Jurkat, Clone E6-1 (cell line): Measurements from ENCODE around the gene MVK.

Experiments used
- DNase-seq: peaks from one replicate; pipeline ENCODE4 v3.0.0-alpha.2; 2011; ENCODE audit warnings: low read depth, low spot score
- H3K4me3 ChIP-seq: 2 replicates; pipeline ENCODE4 v1.5.1; 2011; ENCODE audit warnings: mild to moderate bottlenecking, low read length, control low read depth, moderate library complexity

MVK gene

DNA sequence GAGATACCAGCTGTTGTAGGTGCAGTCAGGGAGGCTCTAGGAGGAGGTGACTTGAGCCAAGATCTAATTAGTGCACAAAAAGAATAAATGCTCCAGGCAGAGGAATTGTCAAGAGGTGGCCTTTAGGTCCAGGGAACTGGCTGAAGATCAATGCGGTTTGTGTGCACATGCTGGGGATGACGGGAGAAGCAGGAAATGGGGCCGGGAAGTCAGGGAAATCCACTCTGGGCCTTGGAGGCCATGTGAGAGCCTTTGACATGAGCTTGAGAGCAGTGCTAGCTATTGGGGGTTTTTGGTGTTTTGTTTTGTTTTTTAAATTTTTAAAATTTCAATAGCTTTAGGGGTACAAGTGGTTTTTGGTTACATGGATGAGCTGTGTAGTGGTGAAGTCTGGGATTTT, 67.4 kb downstream of the MVK start:
- no peak overlapping the region for H3K4me3 ChIP-seq
- DNase-seq, result no peak

DNA sequence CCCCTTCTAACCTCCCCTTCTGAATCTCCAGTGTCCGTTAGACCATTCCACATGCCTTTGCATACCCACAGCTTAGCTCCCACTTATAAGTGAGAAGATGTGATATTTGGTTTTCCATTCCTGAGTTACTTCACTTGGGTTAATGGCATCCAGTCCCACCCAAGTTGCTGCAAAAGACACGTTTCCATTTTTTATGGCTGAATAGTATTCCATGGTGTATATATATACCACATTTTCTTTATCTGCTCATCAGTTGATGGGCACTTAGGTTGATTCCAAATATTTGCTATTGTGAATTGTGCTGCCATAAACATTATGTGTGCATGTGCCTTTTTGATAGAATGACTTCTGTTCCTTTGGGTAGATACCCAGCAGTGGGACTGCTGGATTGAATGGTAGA, 67.8 kb downstream of the MVK start:
- no peak for DNase-seq

DNA sequence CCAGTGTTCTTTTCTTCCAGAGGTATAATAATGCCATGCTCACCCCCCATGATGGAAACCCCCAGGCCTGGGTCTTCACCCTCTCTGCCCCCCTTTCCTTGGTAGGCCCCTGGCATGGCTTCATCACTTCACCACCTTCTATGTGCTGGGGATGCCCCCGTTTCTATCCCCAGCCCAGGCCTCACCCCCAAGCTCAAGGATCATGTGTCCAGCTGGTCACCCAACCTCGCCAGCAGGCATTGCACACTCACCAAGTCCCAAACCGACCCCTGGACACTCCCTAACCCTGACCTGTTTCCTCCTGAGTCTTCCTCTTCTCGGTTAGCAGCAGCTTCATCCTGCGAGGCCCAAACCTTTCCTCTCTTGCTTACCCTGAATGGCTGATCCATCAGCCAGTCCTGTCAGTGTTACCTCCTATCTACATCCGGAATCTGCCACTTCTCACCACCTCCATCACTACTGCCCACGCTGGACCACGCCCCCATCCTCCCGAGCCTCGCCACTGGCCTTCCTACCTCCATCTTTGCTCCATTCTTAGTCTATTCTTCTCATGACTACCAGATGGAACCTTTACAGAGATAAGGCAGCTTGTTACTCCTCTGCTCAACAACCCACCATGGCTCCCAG, 69.0 kb downstream of the MVK start:
- H3K4me3 ChIP-seq, result no peak overlapping the region
- peak; percentile 2 for DNase-seq

More for the DNA sequence above, 67.8 kb downstream of the MVK start:
- H3K4me3 ChIP-seq, result no peak overlapping the region

DNA sequence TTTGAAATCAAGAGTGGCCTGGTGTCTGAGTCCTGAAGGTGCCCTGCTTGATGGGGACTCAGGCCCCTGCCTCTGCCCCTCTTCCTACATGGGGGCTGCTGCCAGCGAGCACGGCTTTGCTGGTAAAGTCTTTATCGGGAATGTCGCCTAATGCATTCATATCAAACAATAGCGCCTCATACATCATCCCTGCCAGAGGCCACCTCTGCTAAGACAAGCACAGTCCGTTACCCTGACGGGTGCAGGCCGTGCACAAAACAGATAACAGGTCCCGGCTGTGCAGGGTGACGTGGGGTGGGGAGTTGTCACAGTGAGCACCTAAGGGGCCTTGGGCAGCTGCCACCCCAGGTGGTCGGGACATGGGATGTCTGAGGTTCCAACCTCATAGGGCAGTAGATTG, 71.6 kb downstream of the MVK start:
- no peak for DNase-seq

DNA sequence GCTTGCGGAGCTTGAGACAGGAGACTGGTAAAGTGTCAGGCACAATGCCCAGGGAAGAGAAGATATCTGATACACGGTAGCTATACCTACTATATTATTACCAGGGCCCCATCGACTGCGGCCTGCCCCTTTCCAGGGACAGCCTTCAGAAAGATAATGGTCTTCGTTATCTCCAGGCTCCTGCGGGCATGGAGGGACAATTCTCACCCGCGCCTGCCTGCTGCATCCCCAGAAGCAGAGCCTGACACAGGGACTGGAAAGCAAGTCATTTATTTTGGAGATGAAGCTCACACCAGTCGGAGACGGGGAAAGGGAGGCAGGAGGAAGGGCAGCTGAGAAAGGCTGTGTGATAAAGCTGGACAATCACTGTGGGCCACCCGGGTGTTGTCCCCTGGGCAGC, 72.1 kb downstream of the MVK start:
- H3K4me3 ChIP-seq, result no peak overlapping the region
- no peak for DNase-seq

More for the DNA sequence above, 71.6 kb downstream of the MVK start:
- no peak overlapping the region for H3K4me3 ChIP-seq
